Esophagus muscularis mucosa (tissue), 3 donors: Measurements from ENCODE around the gene SCAF8.

Experiments
- CTCF ChIP-seq, 3 experiments: fragments of 200-600 bp in 2 of 3; fragments of 450-650 bp in 1 of 3; sonication (generic) in 2 of 3; IDR thresholded peaks; one replicate each; pipeline ENCODE4 v1.5.1; 2017 to 2019; ENCODE audit warnings: antibody characterized with exemption in 3 of 3, mild to moderate bottlenecking in 2 of 3, moderate library complexity in 1 of 3
- POLR2A ChIP-seq: fragments of 450-650 bp; IDR thresholded peaks from one replicate; pipeline ENCODE4 v1.6.1; 2017; ENCODE audit warnings: antibody characterized with exemption, moderate library complexity, mild to moderate bottlenecking, low read depth

- TF ChIP-seq POLR2A (no peak), CTCF (IDR thresholded peaks at IDR 0.05) (no peak)
Observed at GRCh38 chr6:154742891-154743290, 9.7 kb downstream of the SCAF8 start.
